ENCODE data around the gene PDZRN3.

DNA sequence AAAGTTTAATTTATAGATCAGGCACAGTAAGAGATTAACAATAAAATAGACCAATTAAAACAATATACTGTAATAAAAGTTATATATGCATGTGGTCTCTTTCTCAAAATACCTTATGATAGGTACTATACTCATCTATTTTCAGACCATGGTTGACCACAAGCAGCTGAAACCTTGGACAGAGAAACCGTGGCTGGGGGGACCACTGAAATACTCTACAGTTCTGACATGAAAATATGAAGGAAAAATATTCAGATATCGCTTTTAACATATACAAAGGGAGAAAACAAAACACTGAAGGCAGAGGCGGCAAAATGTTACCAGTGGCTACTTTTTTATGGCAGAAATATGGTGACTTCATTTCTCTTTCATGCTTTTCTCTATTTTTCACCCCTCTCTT lies 114.0 kb downstream of the PDZRN3 start:
- TF ChIP-seq POLR2AphosphoS5 (IDR thresholded peaks at IDR 0.05; ENCODE audit: low read depth, low read length) (no peak), MYC (CRISPR knock-in tag; IDR thresholded peaks at IDR 0.05; ENCODE audit: borderline replicate concordance) (no peak), ZNF143 (CRISPR knock-in tag; IDR thresholded peaks at IDR 0.05) (no peak), CENPX (CRISPR knock-in tag; IDR thresholded peaks at IDR 0.05) (no peak)
- TF ChIP-seq, protein P1, sequence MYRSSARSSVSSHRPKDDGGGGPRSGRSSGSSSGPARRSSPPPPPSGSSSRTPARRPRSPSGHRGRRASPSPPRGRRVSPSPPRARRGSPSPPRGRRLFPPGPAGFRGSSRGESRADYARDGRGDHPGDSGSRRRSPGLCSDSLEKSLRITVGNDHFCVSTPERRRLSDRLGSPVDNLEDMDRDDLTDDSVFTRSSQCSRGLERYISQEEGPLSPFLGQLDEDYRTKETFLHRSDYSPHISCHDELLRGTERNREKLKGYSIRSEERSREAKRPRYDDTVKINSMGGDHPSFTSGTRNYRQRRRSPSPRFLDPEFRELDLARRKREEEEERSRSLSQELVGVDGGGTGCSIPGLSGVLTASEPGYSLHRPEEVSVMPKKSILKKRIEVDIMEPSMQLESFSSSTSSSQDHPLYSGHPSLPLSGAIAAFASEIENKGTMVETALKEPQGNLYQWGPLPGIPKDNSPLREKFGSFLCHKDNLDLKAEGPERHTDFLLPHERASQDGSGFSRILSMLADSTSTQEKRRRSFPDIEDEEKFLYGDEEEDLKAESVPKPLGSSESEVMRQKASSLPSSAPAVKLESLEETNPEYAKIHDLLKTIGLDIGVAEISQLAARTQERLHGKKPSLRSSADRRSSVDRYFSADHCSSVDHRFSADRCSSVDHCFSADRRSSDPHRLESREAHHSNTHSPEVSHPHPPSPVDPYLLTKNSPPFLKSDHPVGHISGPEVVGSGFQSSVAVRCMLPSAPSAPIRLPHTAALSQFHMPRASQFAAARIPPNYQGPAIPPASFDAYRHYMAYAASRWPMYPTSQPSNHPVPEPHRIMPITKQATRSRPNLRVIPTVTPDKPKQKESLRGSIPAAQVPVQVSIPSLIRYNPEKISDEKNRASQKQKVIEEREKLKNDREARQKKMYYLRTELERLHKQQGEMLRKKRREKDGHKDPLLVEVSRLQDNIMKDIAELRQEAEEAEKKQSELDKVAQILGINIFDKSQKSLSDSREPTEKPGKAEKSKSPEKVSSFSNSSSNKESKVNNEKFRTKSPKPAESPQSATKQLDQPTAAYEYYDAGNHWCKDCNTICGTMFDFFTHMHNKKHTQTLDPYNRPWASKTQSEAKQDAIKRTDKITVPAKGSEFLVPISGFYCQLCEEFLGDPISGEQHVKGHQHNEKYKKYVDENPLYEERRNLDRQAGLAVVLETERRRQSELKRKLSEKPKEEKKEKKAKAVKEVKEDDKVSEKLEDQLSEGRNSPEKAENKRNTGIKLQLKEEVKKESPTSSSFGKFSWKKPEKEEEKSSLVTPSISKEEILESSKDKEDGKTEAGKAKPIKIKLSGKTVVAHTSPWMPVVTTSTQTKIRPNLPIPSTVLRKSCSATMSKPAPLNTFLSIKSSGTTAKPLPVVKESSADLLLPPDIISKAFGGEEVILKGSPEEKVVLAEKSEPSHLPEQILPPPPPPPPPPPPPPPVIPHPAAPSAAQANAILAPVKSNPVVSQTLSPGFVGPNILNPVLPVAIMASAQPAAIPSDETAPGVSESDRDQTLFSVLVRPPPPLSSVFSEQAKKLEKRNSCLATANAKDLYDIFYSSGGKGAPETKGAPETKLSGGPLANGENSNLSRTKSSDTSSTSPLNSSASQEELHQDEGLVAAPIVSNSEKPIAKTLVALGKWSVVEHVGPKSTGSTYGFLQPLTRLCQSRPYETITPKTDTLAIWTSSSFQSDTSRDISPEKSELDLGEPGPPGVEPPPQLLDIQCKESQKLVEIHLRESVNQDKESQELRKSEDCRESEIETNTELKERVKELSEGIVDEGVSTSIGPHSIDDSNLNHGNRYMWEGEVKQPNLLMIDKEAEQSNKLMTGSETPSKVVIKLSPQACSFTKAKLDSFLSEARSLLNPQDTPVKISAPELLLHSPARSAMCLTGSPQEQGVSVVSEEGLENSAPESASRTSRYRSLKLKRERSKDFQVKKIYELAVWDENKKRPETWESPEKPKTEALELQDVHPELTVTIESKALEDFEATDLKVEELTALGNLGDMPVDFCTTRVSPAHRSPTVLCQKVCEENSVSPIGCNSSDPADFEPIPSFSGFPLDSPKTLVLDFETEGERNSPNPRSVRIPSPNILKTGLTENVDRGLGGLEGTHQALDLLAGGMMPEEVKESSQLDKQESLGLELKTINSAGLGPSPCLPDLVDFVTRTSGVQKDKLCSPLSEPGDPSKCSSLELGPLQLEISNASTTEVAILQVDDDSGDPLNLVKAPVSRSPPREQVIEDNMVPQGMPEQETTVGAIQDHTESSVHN (CRISPR knock-in tag; IDR thresholded peaks at IDR 0.05), result no peak

All from HepG2 (cell line).